K562 treated with DMSO at 1 percent for 24 hours (cell line): ENCODE data around the gene NEU4. TPM values are rescaled to one million over a fixed set of nuclear protein-coding genes. Genes with fewer than 3 reads are reported as not detected.

Experiments
- total RNA-seq: library from RNA; unstranded; fragments of 300-600 nt; gene quantifications from 2 replicates; pipeline ENCODE4 v1.2.3, GENCODE V29; 2022; ENCODE audit warnings: low read depth; ENCODE audit not compliant: insufficient read depth

NEU4 gene, protein sequence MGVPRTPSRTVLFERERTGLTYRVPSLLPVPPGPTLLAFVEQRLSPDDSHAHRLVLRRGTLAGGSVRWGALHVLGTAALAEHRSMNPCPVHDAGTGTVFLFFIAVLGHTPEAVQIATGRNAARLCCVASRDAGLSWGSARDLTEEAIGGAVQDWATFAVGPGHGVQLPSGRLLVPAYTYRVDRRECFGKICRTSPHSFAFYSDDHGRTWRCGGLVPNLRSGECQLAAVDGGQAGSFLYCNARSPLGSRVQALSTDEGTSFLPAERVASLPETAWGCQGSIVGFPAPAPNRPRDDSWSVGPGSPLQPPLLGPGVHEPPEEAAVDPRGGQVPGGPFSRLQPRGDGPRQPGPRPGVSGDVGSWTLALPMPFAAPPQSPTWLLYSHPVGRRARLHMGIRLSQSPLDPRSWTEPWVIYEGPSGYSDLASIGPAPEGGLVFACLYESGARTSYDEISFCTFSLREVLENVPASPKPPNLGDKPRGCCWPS
- 0.75 and 0.80 TPM in 2 replicates for total RNA-seq

DNA sequence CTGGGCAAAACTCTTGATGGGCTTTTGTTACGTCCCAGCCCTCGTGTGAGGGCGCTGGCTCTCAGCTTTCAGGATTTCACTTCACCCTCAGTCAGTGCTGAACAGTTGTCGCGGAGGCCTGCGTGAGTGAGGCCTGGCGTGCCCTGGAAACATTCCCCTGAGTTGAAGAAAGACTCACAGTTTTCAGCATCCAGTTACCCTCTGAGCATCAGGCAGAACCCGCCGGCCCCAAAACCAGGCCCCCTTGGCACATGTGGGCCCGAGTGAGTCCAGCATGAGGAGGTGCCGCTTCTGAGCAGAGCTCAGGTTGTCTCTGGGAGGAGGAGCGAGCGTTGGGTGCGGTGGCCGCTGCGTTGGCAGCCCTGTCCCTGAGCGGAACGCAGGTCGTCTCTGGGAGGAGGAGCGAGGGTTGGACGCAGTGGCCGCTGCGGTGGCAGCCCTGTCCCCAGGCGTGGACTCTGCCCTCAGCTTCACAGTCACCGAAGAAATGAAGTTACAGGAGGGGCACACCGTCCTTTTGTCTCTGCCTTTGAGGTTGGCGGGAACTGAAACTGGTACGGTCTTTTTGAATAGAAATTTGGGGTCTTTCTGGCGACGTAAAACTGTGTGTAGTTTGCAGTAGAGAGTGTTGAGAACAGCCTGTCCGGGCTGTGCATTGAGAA lies at the start of gene NEU4:
Gene NEU4 (plus strand): TSS at position 473 of the 662 bp plus-strand sequence. CDS start 5,292 bp downstream, outside the sequence.

DNA sequence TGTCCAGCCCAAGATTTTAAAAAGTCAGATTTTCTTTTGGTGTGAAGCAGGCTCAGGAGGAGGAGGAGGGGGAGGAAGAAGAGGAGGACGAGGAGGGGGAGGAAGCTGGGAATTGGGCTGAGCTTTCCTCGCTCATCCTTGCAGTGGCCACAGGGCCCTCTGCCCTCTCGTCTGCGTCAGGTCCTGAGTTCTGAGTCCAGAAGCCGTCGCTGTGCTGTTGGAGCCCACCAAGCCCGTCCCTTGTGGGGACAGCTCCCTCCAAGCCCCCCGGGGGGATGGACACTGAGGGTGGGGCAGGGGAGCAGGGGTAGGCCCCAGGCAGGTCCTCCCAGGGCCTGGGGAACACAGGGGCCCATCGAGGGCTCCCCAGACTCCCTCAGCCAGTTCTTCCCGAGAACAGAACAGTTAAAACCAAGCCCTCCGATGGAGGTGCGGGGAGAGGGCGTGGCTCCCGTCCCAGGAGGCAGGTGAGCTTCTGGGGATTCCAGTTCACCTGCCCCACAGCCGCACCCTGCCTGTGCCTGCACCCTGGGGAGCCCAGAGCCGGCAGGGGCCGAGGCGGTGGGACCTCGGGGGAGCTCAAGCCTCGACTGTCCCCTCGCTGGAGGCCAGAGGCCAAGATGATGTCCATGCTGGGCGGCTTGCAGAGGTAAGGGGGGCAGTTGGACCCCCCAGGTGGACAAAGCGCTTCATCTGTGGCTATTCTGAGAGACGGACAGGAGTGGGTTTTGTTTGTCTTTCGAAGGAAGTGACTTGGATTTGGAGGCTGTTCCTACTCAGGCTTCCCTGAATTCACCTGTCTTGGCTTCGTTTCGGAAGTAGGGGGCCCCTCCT lies 32.4 kb upstream of the NEU4 start, which contains the start of gene GAL3ST2:
Gene GAL3ST2 (plus strand): TSS at position 487 of the 834 bp plus-strand sequence. CDS start 134 bp downstream, at position 621.

GRCh38 chr2:241858206-241859016 lies 49.4 kb downstream of the NEU4 start, which contains the start of gene PDCD1:
Gene PDCD1, minus strand, starts transcription at chr2:241858894. Its CDS starts 56 bp downstream, at chr2:241858838.

Other genes with a start within 250 kb of the NEU4 start
- gene THAP4, start 172.0 kb upstream of the NEU4 start, total RNA-seq, result 56.0 and 58.7 TPM in 2 replicates
- gene ATG4B, start 171.5 kb upstream of the NEU4 start, total RNA-seq, result 62.3 and 64.0 TPM in 2 replicates
- 90.5 and 90.9 TPM in 2 replicates for gene DTYMK, start 122.4 kb upstream of the NEU4 start, total RNA-seq
- 20.4 and 27.6 TPM in 2 replicates for gene ING5, start 107.2 kb upstream of the NEU4 start, total RNA-seq
- 18.3 and 21.7 TPM in 2 replicates for gene D2HGDH, start 74.6 kb upstream of the NEU4 start, total RNA-seq
- 0.52 and 0.85 TPM in 2 replicates for gene GAL3ST2, start 32.4 kb upstream of the NEU4 start, total RNA-seq
- 0.12 TPM in 1 of 2 replicates, not detected in the other for gene PDCD1, start 49.7 kb downstream of the NEU4 start, total RNA-seq
- gene RTP5, start 60.5 kb downstream of the NEU4 start, total RNA-seq, result not detected in 2 replicates